Motor neuron (in vitro differentiated cells): ENCODE results near the gene ZNF830. TPM values are rescaled to one million over a fixed set of nuclear protein-coding genes. Genes with fewer than 3 reads are reported as not detected.
A peak's percentile ranks its signal among the peaks of the same experiment; 100 is the strongest.

Experiments
- ATAC-seq, 8 experiments: fragments of 200-7000 bp; cut with Tn5 transposase; replicated peaks in 6 of 8; 2 replicates each; pipeline ENCODE4 v1.8.0; 2021; ENCODE audit warnings: mild to moderate bottlenecking in 8 of 8, moderate library complexity in 8 of 8
- H3K27ac ChIP-seq, 2 donors: fragments of 250-450 bp; sonication (Bioruptor Pico); 2 replicates each; pipeline ENCODE4 v1.9.0; 2021; ENCODE audit warnings: antibody characterized with exemption in 2 of 2, mild to moderate bottlenecking in 2 of 2, moderate library complexity in 1 of 2
- H3K4me1 ChIP-seq, 2 donors: fragments of 250-450 bp; sonication (Bioruptor Pico); replicated peaks in 1 of 2; 2 replicates each; pipeline ENCODE4 v1.6.1; 2021; ENCODE audit warnings: antibody characterized with exemption in 2 of 2, mild to moderate bottlenecking in 2 of 2, moderate library complexity in 1 of 2
- H3K4me3 ChIP-seq, 5 donors: fragments of 250-450 bp; sonication (Bioruptor Pico); 2 replicates each; pipeline ENCODE4 v1.9.0; 2021; ENCODE audit warnings: antibody characterized with exemption in 5 of 5, mild to moderate bottlenecking in 5 of 5, moderate library complexity in 4 of 5
- WGBS, 10 experiments: fragments of 450-650 bp; shearing (Covaris generic); methylation state at CpG; one replicate each; pipeline ENCODE4 v1.0.0; 2022; 5-methylcytosine and 5-hydroxymethylcytosine counted together
- in situ Hi-C, 9 experiments: fragments of 400-800 bp; cut with MboI; loops; one replicate each; pipeline ENCODE4 v1.15.0; 2021; ENCODE audit warnings: low sequenced_read_pairs in 9 of 9, low pct_unique_long_range_greater_than_20kb in 2 of 9; ENCODE audit not compliant: unreplicated experiment in 9 of 9
- total RNA-seq, 8 experiments: library from RNA; unstranded; fragments of 300-600 nt; gene quantifications; 2 replicates each; pipeline versions ENCODE4 v1.2.3 to v1.2.4, GENCODE V29; 2022

ZNF830 gene
- total RNA-seq, 8 experiments from 2014 or later, result 15.8 to 24.7 (median 19.2) TPM

DNA sequence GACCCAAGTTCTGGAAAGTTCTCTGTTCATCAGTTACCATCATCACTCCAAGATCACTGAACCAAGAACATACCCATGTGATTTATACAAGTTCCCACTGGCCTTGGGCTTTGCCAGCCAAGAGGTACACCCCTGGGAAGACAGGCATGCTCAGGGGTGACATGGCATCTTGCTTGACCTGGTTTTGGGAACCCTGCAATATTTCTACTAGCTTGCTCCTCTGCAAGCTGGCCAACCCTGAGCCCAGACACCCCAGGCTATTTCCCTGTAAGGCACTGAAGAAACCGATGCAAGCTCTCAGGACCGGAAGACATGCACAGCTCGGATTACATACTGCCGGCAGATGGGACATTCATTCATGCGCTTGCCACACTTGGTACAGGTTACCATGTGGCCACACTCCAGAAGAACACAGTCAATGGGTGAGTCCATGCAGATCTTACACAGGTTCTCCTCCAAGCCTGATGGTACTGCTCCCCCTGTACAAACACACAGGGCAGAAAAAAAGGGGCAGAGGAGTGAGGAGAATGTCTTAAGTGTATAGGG lies 50.4 kb downstream of the ZNF830 start:
- H3K27ac ChIP-seq, result no peak overlapping the region

More for the DNA sequence above, 50.4 kb downstream of the ZNF830 start:
- Histone ChIP-seq H3K4me3 (no peak overlapping the region), H3K4me1 (no peaks in the 10 kb centered on the region)
- WGBS, 10 experiments, result 14 to 100% (median 71%) methylated on average over 1 to 5 of the region's 5 CpGs; no CpG with 5 or more reads in 3 of the 10 experiments
- in situ Hi-C loops, result loop anchor here in 2 of 9 experiments (25.0 kb wide), 1 partner anchor 101 kb away; the partner anchor contains the start of genes FNDC8 (in 2 of the 2) and RAD51D (in 2 of the 2)
- ATAC-seq, result peak in 3 of 8 experiments; percentile 64 to 83 (median 80)

Other genes starting within 250 kb of the ZNF830 start
- gene CCT6B, start 80 bp upstream of the ZNF830 start, total RNA-seq, result 1 to 10 TPM; 2.1 to 9.0 (median 3.2) TPM
- 10 to 100 TPM; 10.1 to 58.3 (median 31.0) TPM for gene LIG3, start 19.0 kb downstream of the ZNF830 start, total RNA-seq
- gene RFFL, start 102.2 kb downstream of the ZNF830 start, total RNA-seq, result 10 to 100 TPM in 5 of 8 experiments, 1 to 10 TPM in 3; 6.5 to 47.4 (median 11.4) TPM
- 10 to 100 TPM in 3 of 8 experiments, 1 to 10 TPM in 5; 6.5 to 16.7 (median 8.3) TPM for gene RAD51D, start 158.3 kb downstream of the ZNF830 start, total RNA-seq
- gene FNDC8, start 160.1 kb downstream of the ZNF830 start, total RNA-seq, result under 1 TPM in 1 of 8 experiments, not detected in 7; 0.20 TPM
- 10 to 100 TPM; 13.0 to 29.8 (median 19.7) TPM for gene NLE1, start 180.8 kb downstream of the ZNF830 start, total RNA-seq
- under 1 TPM in 5 of 8 experiments, not detected in 3; 0.05 to 0.54 (median 0.19) TPM for gene UNC45B, start 186.3 kb downstream of the ZNF830 start, total RNA-seq
- under 1 TPM in 5 of 8 experiments, not detected in 3; 0.15 to 0.81 (median 0.18) TPM for gene SLC35G3, start 232.9 kb downstream of the ZNF830 start, total RNA-seq